SKM-1 (cell line): ENCODE measurements around the gene CPM.
"Not testable (repeated sequence)": the region's sequence is repeated elsewhere in the genome, so short reads cannot be mapped to it uniquely, and the experiment has no call there.

Source experiments
- DNase-seq: peaks from one replicate; lab custom pipeline; 2025; ENCODE audit not compliant: unreplicated experiment; lab: John Stamatoyannopoulos, UW

The CPM gene

GRCh38 chr12:68880660-68881325 is 52.2 kb downstream of the CPM start:
- DNase-seq, result no peak

DNA sequence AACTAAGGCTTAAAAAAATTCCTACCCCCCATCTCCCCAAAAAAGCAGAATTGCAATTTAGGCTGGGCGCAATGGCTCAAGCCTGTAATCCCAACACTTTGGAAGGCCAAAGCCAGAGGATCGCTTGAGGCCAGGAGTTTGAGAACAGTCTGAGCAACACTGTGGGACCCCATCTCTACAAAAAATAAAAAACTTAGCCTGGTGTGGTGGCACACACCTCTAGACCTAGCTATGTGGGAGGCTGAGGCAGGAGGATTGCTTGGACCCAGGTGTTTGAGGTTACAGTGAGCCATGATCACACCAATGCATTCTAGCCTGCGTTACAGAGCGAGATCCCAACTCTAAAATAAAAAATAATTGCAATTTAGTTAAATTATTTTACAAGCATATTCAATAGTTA is 54.1 kb downstream of the CPM start:
- DNase-seq, result no peak

- no peak for DNase-seq
Observed at GRCh38 chr12:68878283-68878682, 54.7 kb downstream of the CPM start.

DNA sequence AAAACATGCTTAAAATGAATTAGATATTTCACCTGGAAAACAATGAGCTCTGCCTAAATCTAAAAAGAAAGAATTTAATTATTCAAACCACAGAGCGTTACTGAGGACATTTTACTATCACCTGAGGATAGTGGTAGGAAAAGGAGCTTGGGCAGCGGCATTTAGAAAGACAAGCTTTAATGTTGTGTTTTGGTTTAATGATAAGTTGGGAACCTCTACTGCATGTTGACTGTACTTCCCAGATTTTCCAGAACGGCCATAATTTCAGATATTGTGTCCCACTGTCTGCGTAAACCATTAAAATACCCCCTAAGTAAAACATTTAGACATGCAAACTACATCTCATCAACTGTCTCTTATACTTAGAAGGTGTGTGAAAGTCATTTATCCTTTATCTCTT is 55.4 kb downstream of the CPM start:
- DNase-seq, result no peak

DNA sequence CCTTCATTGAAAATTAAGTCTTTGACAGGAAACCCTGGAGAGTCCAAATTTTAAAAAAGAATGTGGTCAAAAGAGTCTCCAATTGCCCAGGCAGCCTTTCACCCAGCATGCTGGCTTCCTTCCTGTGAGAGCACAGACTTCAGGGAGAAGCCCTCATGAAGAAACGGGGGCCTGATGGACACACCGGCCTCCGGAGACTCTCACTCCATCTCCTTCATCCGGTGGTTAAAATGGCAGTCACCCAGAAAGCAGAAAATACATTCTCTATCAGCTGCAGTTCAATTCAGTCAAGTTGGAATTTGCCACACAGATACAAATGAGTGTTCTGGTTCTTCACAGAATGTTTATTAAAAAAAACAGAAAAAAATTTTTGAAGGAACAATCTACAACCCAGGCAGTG is 56.5 kb downstream of the CPM start:
- no peak for DNase-seq

DNA sequence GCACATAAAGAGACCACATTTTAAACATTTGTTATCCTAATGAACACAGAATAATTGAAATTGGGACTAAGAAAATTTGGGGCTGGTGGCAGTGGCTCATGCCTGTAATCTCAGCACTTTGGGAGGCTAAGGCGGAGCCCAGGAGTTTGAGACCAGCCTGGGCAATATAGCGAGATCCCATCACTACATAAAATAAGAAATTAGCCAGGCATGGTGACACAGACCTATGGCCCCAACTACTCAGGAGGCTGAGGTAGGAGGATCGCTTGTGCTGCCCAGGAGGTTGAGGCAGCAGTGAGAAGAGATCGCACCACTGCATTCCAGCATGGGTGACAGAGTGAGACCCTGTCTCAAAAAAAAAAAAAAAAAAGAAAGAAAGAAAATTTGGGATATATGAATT is 59.7 kb downstream of the CPM start:
- no peak for DNase-seq

- no peak for DNase-seq
Observed at GRCh38 chr12:68871921-68872320, 61.0 kb downstream of the CPM start.

- no peak for DNase-seq
Observed at GRCh38 chr12:68871396-68871795, 61.6 kb downstream of the CPM start.

DNA sequence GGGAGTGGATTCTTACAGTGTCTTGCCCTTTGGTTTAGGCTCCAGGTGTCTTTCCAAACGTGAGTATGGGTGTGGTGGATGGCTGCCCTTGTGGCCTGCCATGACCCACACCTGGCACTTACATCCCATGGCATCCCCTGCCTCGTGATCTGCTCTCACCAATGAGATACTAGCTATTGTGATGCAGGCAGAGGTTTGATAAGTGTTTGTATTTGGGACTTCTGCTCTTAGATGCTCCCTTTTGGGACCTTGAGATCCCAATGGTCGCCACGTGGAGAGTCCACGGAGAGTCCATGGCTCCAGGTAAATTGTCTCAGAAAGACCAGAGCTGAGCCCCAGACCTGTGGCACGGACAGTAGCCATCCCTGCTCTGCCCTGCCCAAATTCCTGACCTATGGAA is 62.5 kb downstream of the CPM start:
- no peak for DNase-seq

- no peak for DNase-seq
Observed at GRCh38 chr12:68870011-68870410, 63.0 kb downstream of the CPM start.

- no peak for DNase-seq
Observed at GRCh38 chr12:68868043-68868790, 64.8 kb downstream of the CPM start.

GRCh38 chr12:68867606-68868005 is 65.4 kb downstream of the CPM start:
- no peak for DNase-seq

- no peak for DNase-seq
Observed at GRCh38 chr12:68866950-68867349, 66.0 kb downstream of the CPM start.

GRCh38 chr12:68865399-68866164 is 67.4 kb downstream of the CPM start:
- DNase-seq, result no peak

GRCh38 chr12:68864604-68865003 is 68.4 kb downstream of the CPM start:
- DNase-seq, result no peak

DNA sequence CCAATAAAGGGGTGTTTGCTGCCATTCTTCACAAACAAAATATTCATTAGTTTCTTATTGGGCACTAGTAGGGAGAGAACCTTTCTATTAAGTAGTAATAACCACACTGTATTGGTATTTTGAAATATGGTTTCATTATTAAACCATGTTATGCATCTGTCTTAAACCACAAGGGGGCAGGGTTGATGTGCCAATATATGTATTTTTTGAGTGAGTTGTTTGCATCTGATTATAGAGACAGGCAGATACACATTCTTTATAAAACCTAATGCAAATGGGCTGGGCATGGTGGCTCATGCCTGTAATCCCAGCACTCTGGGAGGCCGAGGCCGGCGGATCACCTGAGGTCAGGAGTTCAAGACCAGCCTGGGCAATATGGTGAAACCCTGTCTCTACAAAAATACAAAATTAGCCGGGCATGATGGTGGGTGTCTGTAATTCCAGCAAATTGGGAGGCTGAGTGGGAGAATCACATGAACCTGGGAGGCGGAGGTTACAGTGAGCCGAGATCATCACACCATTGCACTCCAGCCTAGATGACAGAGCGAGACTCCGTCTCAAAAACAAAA is 69.0 kb downstream of the CPM start:
- not testable (repeated sequence) for DNase-seq

GRCh38 chr12:68863109-68863770 is 69.7 kb downstream of the CPM start:
- no peak for DNase-seq

GRCh38 chr12:68861890-68862289 is 71.1 kb downstream of the CPM start:
- DNase-seq, result no peak

- no peak for DNase-seq
Observed at GRCh38 chr12:68856510-68856909, 76.5 kb downstream of the CPM start.

GRCh38 chr12:68855771-68856170 is 77.2 kb downstream of the CPM start:
- DNase-seq, result no peak

DNA sequence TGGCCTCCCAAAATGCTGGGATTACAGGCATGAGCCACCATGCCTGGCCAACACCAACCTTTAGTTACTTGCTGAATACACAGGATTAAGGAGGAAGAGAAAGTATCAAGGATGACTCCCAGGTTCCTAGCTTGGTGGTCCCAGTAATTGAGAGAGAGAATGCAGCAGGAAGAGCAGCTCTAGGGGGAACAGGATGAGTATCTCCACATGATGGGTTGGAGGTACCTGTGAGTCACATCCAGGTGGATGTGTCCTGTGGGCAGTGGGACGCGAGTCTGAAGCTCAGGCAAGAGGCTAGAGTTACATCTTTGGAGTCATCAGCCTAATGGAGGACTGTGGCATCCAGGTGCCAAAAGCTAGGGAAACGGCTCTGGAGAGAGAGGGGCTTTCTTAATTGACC is 77.9 kb downstream of the CPM start:
- no peak for DNase-seq
